SK-N-MC (cell line): ENCODE data around the gene EHD4.

Source experiments
- EZH2 ChIP-seq: fragments of 200-600 bp; sonication (generic); IDR thresholded peaks from one replicate; pipeline ENCODE4 v1.6.1; 2017; ENCODE audit warnings: antibody characterized with exemption
- POLR2AphosphoS5 ChIP-seq: IDR thresholded peaks from 2 replicates; pipeline ENCODE4 v1.6.1; 2012; ENCODE audit warnings: mild to moderate bottlenecking, low read depth, low read length, borderline replicate concordance

- TF ChIP-seq POLR2AphosphoS5 (no peak), EZH2 (no peak)
Measured at GRCh38 chr15:41978534-41978933, 6.2 kb upstream of the EHD4 start.
